A673 (cell line): Measurements from ENCODE around the gene ISG20L2.

Experiments
- CTCF ChIP-seq: fragments of 300-800, 200-600 bp; sonication (generic); conservative IDR thresholded peaks from 2 replicates; pipeline ENCODE4 v1.5.1; 2017; ENCODE audit warnings: low read depth, mild to moderate bottlenecking, antibody characterized with exemption, low read length, moderate library complexity, mixed read lengths
- EZH2 ChIP-seq: fragments of 200-600 bp; sonication (generic); IDR thresholded peaks from 2 replicates; pipeline ENCODE4 v1.6.1; 2017; ENCODE audit warnings: borderline replicate concordance, low read depth, mild to moderate bottlenecking, mixed read lengths, antibody characterized with exemption, low read length; ENCODE audit not compliant: poor library complexity, severe bottlenecking

GRCh38 chr1:156676114-156676819, 52.3 kb downstream of the ISG20L2 start:
- TF ChIP-seq CTCF (no peak), EZH2 (no peak)
